ENCODE results near the gene FCN3. TPM values are rescaled to one million over a fixed set of nuclear protein-coding genes. Genes with fewer than 3 reads are reported as not detected.
A peak's percentile ranks its signal among the peaks of the same experiment; 100 is the strongest.

FCN3 gene
- total and polyA plus RNA-seq, 9 of the 15 experiments (the other 6 are each of a cell fraction or from before 2014, with no cell fraction given) = 0.49 TPM; not detected in 8

DNA sequence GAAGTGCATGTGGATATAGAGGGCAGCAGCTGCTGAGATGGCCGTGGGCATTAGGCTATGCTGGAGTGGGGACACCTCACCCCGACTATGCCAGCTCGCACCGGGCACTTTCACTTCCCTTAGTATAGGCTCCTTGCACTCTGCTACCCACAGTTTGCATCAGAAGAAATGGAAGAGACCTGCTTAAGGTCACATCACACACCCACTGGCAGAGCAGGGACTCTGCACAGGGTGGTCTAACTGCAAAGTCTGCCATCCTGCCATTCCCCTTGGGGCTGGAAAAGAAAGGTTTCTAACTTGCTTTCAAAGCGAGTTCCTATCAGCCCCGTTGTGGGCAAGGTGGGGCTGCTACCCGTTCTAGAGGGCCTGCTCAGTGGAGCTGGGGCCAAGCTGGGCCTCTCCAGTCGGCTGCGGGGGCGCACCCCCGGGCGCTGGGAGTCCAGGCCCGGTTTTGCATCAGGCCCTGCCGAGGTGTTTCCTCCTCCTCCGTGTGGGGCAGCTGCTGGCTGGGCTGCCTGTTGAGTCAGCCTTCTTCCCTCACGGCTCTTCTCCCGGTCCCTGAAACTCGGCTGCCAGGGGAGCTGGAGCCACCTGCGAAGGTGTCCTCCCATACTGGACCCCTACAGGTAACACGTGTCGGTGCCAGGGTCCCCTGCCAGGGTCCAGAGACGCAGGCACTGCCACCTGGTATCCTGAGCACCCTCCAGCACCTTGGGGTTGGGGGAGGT, 32.9 kb downstream of the FCN3 start, which contains the start of gene SYTL1 (continued):
- no peak for TF ChIP-seq PML (IDR thresholded peaks at IDR 0.05; ENCODE audit: low read length)
- no peak for TF ChIP-seq RBM25 (IDR thresholded peaks at IDR 0.05; ENCODE audit: low read depth, low read length, severe bottlenecking)
- TF ChIP-seq HDAC2 (IDR thresholded peaks at IDR 0.05) = no peak
- TF ChIP-seq XRCC5 (IDR thresholded peaks at IDR 0.05; ENCODE audit: low read depth, low read length) = 0 out of 2 replicates have a peak, but pooled peaks have one; percentile 13
- TF ChIP-seq FOXJ2 (tag; IDR thresholded peaks at IDR 0.05) = no peak
- no peak for TF ChIP-seq ZNF561 (CRISPR knock-in tag; conservative IDR thresholded peaks at IDR 0.05)
- TF ChIP-seq KLF13 (tag; IDR thresholded peaks at IDR 0.05; ENCODE audit: borderline replicate concordance, low read depth) = no peak
- TF ChIP-seq ZNF512 (tag; IDR thresholded peaks at IDR 0.05) = no peak
- TF ChIP-seq DMBX1 (CRISPR knock-in tag; IDR thresholded peaks at IDR 0.05; ENCODE audit: borderline replicate concordance) = no peak
- no peak for TF ChIP-seq HNRNPUL1 (IDR thresholded peaks at IDR 0.05; ENCODE audit: low read length)
- no peak for TF ChIP-seq ELK1 (CRISPR knock-in tag; IDR thresholded peaks at IDR 0.05)
- no peak for TF ChIP-seq XRCC4 (IDR thresholded peaks at IDR 0.05; ENCODE audit: extremely low read depth, insufficient read depth, insufficient read length)
- no peak for TF ChIP-seq PYGO2 (tag; IDR thresholded peaks at IDR 0.05)
- TF ChIP-seq ZNF253 (CRISPR knock-in tag; conservative IDR thresholded peaks at IDR 0.05) = no peak
- no peak for TF ChIP-seq DIDO1 (tag; IDR thresholded peaks at IDR 0.05; ENCODE audit: low read depth)
- no peak for TF ChIP-seq BRD9 (IDR thresholded peaks at IDR 0.05; ENCODE audit: low read depth, partially characterized antibody)
- TF ChIP-seq FOSL1 (tag; conservative IDR thresholded peaks at IDR 0.05) = peak; percentile 32; the same call in 1 of the 2 replicates
- no peak for TF ChIP-seq CCAR2 (IDR thresholded peaks at IDR 0.05; ENCODE audit: low read depth, low read length)
- no peak for TF ChIP-seq MTF1 (CRISPR knock-in tag; IDR thresholded peaks at IDR 0.05; ENCODE audit: borderline replicate concordance)
- TF ChIP-seq, protein P1, sequence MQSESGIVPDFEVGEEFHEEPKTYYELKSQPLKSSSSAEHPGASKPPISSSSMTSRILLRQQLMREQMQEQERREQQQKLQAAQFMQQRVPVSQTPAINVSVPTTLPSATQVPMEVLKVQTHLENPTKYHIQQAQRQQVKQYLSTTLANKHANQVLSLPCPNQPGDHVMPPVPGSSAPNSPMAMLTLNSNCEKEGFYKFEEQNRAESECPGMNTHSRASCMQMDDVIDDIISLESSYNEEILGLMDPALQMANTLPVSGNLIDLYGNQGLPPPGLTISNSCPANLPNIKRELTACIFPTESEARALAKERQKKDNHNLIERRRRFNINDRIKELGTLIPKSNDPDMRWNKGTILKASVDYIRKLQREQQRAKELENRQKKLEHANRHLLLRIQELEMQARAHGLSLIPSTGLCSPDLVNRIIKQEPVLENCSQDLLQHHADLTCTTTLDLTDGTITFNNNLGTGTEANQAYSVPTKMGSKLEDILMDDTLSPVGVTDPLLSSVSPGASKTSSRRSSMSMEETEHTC (IDR thresholded peaks at IDR 0.05) = no peak
- no peak for TF ChIP-seq SNRNP70 (optimal IDR thresholded peaks at IDR 0.05; ENCODE audit: low read depth, low read length)
- TF ChIP-seq ERF (CRISPR knock-in tag; IDR thresholded peaks at IDR 0.05) = 0 out of 2 replicates have a peak, but pooled peaks have one; percentile 66
- TF ChIP-seq STAT5A (IDR thresholded peaks at IDR 0.05; ENCODE audit: borderline replicate concordance, low read length) = no peak
- no peak for TF ChIP-seq ZNF121 (CRISPR knock-in tag; conservative IDR thresholded peaks at IDR 0.05)
- TF ChIP-seq POLR2B (IDR thresholded peaks at IDR 0.05; ENCODE audit: low read depth, partially characterized antibody) = no peak
- no peak for TF ChIP-seq JUNB (CRISPR knock-in tag; conservative IDR thresholded peaks at IDR 0.05)
- no peak for TF ChIP-seq ZNF324 (CRISPR knock-in tag; IDR thresholded peaks at IDR 0.05)
- no peak for TF ChIP-seq SIRT6 (IDR thresholded peaks at IDR 0.05; ENCODE audit: low read depth, low read length)
